Endodermal cell (in vitro differentiated cells): ENCODE measurements around the gene MBNL2. TPM values are rescaled to one million over a fixed set of nuclear protein-coding genes. Genes with fewer than 3 reads are reported as not detected.

Experiments used
- DNase-seq: peaks from one replicate; pipeline ENCODE4 v3.0.0-alpha.2; 2017
- H3K27ac ChIP-seq: 2 replicates; pipeline ENCODE4 v1.5.1; 2013; ENCODE audit warnings: mild to moderate bottlenecking, low read depth, low read length, moderate library complexity
- H3K27me3 ChIP-seq: 2 replicates; pipeline ENCODE4 v1.6.1; 2013; ENCODE audit warnings: mild to moderate bottlenecking, low read length, moderate library complexity; ENCODE audit not compliant: insufficient read depth, control insufficient read depth, poor library complexity, severe bottlenecking
- H3K36me3 ChIP-seq: 2 replicates; pipeline ENCODE4 v1.7.0; 2013; ENCODE audit warnings: mild to moderate bottlenecking, low read length, moderate library complexity; ENCODE audit not compliant: control insufficient read depth, insufficient read depth
- H3K4me1 ChIP-seq: one replicate; pipeline ENCODE4 v1.7.0; 2013; ENCODE audit warnings: low read length; ENCODE audit not compliant: control insufficient read depth, insufficient read depth
- H3K4me3 ChIP-seq: 2 replicates; pipeline ENCODE4 v1.5.1; 2013; ENCODE audit warnings: mild to moderate bottlenecking, low read length, moderate library complexity
- H3K9ac ChIP-seq: 2 replicates; pipeline ENCODE4 v1.6.1; 2013; ENCODE audit warnings: mild to moderate bottlenecking, low read length, moderate library complexity; ENCODE audit not compliant: poor library complexity, severe bottlenecking; ENCODE audit errors: extremely low read depth
- H3K9me3 ChIP-seq: 2 replicates; pipeline ENCODE4 v1.6.1; 2013; ENCODE audit warnings: mild to moderate bottlenecking, low read length, moderate library complexity; ENCODE audit not compliant: control insufficient read depth
- H3K27ac Mint-ChIP-seq: 2 replicates; pipeline ENCODE4 v1.8.0; 2020; ENCODE audit warnings: mixed read lengths
- H3K27me3 Mint-ChIP-seq: 2 replicates; pipeline ENCODE4 v1.8.0; 2021; ENCODE audit warnings: mild to moderate bottlenecking, mixed read lengths; ENCODE audit not compliant: insufficient read depth
- H3K36me3 Mint-ChIP-seq: 2 replicates; pipeline ENCODE4 v1.8.0; 2020; ENCODE audit warnings: low read depth, mixed read lengths
- H3K4me1 Mint-ChIP-seq: 2 replicates; pipeline ENCODE4 v1.8.0; 2020; ENCODE audit warnings: mixed read lengths
- H3K4me3 Mint-ChIP-seq: 2 replicates; pipeline ENCODE4 v1.8.0; 2020; ENCODE audit warnings: mild to moderate bottlenecking, moderate library complexity, mixed read lengths
- H3K9me3 Mint-ChIP-seq: 2 replicates; pipeline ENCODE4 v1.8.0; 2020; ENCODE audit warnings: mild to moderate bottlenecking, mixed read lengths
- CTCF ChIP-seq: fragments of 200-600 bp; sonication (generic); conservative IDR thresholded peaks from 2 replicates; pipeline ENCODE4 v1.5.0; 2021; ENCODE audit warnings: antibody characterized with exemption, mild to moderate bottlenecking
- WGBS, 2 experiments: methylation state at CpG; one replicate each; pipeline versions ENCODE4 v1.1.5 to v1.1.7; 2013; ENCODE audit warnings: missing lambda C conversion rate in 2 of 2, mixed read lengths in 1 of 2; ENCODE audit not compliant: insufficient coverage in 1 of 2, insufficient read length in 1 of 2; 5-methylcytosine and 5-hydroxymethylcytosine counted together
- total RNA-seq, 2 donors: library from RNA; stranded (reverse); fragmentation: NEBNext Ultra II Directional in 1 of 2; extraction: Animal tissue kit (Norgen Biotek cat#: 25700) in 1 of 2; gene quantifications; 2 replicates in 1 of 2; 3 replicates in 1 of 2; pipeline ENCODE4 v1.2.1, GENCODE V29; 2021

MBNL2 gene
- total RNA-seq, 2 donors from 2014 or later: 1.7 to 3.3 TPM

- peaks cover 2% of the 10 kb centered on the region for H3K4me1 Mint-ChIP-seq
- Histone ChIP-seq H3K9me3 (no peaks in the 10 kb centered on the region), H3K27ac (no peak overlapping the region), H3K4me3 (no peak overlapping the region), H3K4me1 (no peaks in the 10 kb centered on the region), H3K9ac (no peak overlapping the region), H3K36me3 (no peaks in the 10 kb centered on the region), H3K27me3 (peaks cover 86% of the 10 kb centered on the region)
- 87 to 100% methylated on average over 1 to 3 of the region's 3 CpGs for WGBS, 2 experiments
- DNase-seq: no peak
- H3K27ac Mint-ChIP-seq: no peak overlapping the region
- no peak overlapping the region for H3K4me3 Mint-ChIP-seq
- H3K27me3 Mint-ChIP-seq: peaks cover 93% of the 10 kb centered on the region
- H3K36me3 Mint-ChIP-seq: no peaks in the 10 kb centered on the region
- no peaks in the 10 kb centered on the region for H3K9me3 Mint-ChIP-seq
- TF ChIP-seq CTCF: no peak
These were observed 18.0 kb downstream of the MBNL2 start for GRCh38 chr13:97239943-97240787.

GRCh38 chr13:97240788-97241734, 18.9 kb downstream of the MBNL2 start:
- Histone ChIP-seq H3K27me3 (peaks cover 77% of the 10 kb centered on the region), H3K9me3 (no peaks in the 10 kb centered on the region), H3K9ac (no peak overlapping the region), H3K27ac (no peak overlapping the region), H3K36me3 (no peaks in the 10 kb centered on the region), H3K4me1 (no peaks in the 10 kb centered on the region), H3K4me3 (no peak overlapping the region)
- peaks cover 88% of the 10 kb centered on the region for H3K27me3 Mint-ChIP-seq
- WGBS, 2 experiments: 89 to 90% methylated on average over 6 to 8 of the region's 8 CpGs
- no peak for DNase-seq
- no peak overlapping the region for H3K4me3 Mint-ChIP-seq
- H3K4me1 Mint-ChIP-seq: peaks cover 2% of the 10 kb centered on the region
- no peaks in the 10 kb centered on the region for H3K36me3 Mint-ChIP-seq
- H3K9me3 Mint-ChIP-seq: no peaks in the 10 kb centered on the region
- TF ChIP-seq CTCF: no peak
- H3K27ac Mint-ChIP-seq: no peak overlapping the region

GRCh38 chr13:97241761-97242160, 19.6 kb downstream of the MBNL2 start:
- no peak for TF ChIP-seq CTCF
- no peak overlapping the region for H3K27ac ChIP-seq
- H3K4me1 Mint-ChIP-seq: peaks cover 2% of the 10 kb centered on the region

More at GRCh38 chr13:97241761-97242160, 19.6 kb downstream of the MBNL2 start:
- H3K9ac ChIP-seq: no peak overlapping the region
- WGBS, 2 experiments: 95% methylated on average over 5 of the region's 5 CpGs; no CpG with 5 or more reads in 1 of the 2 experiments
- Mint-ChIP-seq H3K4me3 (no peak overlapping the region), H3K9me3 (no peaks in the 10 kb centered on the region), H3K36me3 (no peaks in the 10 kb centered on the region), H3K27me3 (peaks cover 87% of the 10 kb centered on the region), H3K27ac (no peak overlapping the region)
- no peak overlapping the region for H3K4me3 ChIP-seq
- H3K27me3 ChIP-seq: peaks cover 76% of the 10 kb centered on the region
- no peaks in the 10 kb centered on the region for H3K4me1 ChIP-seq
- DNase-seq: no peak
- H3K36me3 ChIP-seq: no peaks in the 10 kb centered on the region
- H3K9me3 ChIP-seq: no peaks in the 10 kb centered on the region
